HFFc6 (cell line): Measurements from ENCODE around the gene CISTR. TPM values are rescaled to one million over a fixed set of nuclear protein-coding genes. Genes with fewer than 3 reads are reported as not detected.

Source experiments
- DNase-seq: peaks from one replicate; pipeline ENCODE4 v3.0.0-alpha.2; 2018
- H3K27ac Mint-ChIP-seq: 2 replicates; pipeline ENCODE4 v1.8.0; 2020; ENCODE audit warnings: mild to moderate bottlenecking, mixed read lengths
- H3K27me3 Mint-ChIP-seq: 2 replicates; pipeline ENCODE4 v1.8.0; 2021; ENCODE audit warnings: mild to moderate bottlenecking, moderate library complexity, mixed read lengths; ENCODE audit not compliant: insufficient read depth
- H3K36me3 Mint-ChIP-seq: 2 replicates; pipeline ENCODE4 v1.8.0; 2021; ENCODE audit warnings: low read depth, mixed read lengths
- H3K4me1 Mint-ChIP-seq: 2 replicates; pipeline ENCODE4 v1.8.0; 2020; ENCODE audit warnings: low read depth, mixed read lengths
- H3K4me3 Mint-ChIP-seq: 2 replicates; pipeline ENCODE4 v1.8.0; 2020; ENCODE audit warnings: mild to moderate bottlenecking, moderate library complexity, mixed read lengths
- H3K9me3 Mint-ChIP-seq: 2 replicates; pipeline ENCODE4 v1.8.0; 2020; ENCODE audit warnings: mild to moderate bottlenecking, mixed read lengths
- total RNA-seq, 6 experiments: library from RNA; stranded (reverse); fragmentation: NEBNext Ultra II Directional; extraction: Animal tissue kit (Norgen Biotek cat#: 25700); gene quantifications; 2 replicates in 1 of 6; 3 replicates in 5 of 6; pipeline ENCODE4 v1.2.3, GENCODE V29; 2021
- TF ChIP-seq, protein P1 (sequence below): fragments of 200-600 bp; sonication (generic); IDR thresholded peaks from 2 replicates; pipeline ENCODE4 v1.5.0; 2021; ENCODE audit warnings: antibody characterized with exemption, mild to moderate bottlenecking

The CISTR gene
- total RNA-seq, 6 experiments from 2014 or later: not detected

DNA sequence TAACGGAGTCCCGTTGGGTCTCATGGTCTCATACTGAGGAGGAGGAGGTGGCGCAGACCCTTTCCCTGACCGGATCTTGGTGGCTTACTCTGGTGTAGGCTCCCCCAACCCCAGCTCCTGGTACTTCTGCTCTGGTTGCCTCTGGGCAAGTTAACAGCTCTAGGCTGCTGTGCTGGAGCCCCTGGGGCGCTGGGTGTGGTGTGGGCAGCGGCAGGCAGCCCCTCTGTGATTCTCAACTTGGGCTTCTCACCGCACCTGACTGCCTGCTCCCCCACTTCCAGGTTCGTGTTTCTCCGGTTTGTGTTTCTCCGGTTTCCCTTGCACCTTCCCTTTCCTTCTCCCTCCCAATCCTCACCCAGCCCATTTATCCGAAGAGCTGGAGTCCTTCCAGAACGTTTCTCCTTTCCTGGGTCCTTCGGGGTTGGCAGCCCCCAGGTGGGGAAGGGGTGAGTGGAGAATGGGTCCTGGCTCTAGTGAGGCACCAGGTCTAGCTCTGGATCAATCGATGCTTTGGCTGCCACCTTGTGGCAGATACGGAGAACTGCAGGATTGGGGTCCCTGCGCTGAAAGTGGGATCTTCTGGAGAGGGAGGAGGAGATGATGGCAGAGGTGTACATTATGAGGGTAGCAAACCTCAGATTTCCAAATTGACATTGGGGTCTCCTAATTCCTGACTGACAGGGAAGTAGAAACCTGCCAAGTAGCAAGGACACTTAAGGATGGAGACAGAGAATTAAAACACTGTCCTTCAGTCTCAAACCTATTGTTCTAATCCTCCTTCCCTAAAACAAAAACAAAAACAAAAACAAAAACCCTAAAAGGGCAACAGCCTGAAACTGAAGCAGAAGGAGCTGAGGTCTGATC, 8.3 kb downstream of the CISTR start:
- DNase-seq: no peak
- Mint-ChIP-seq H3K27ac (no peak overlapping the region), H3K36me3 (no peaks in the 10 kb centered on the region), H3K9me3 (no peaks in the 10 kb centered on the region), H3K4me1 (peaks cover 9% of the 10 kb centered on the region), H3K4me3 (no peak overlapping the region), H3K27me3 (peaks cover 36% of the 10 kb centered on the region)
- TF ChIP-seq, protein P1, sequence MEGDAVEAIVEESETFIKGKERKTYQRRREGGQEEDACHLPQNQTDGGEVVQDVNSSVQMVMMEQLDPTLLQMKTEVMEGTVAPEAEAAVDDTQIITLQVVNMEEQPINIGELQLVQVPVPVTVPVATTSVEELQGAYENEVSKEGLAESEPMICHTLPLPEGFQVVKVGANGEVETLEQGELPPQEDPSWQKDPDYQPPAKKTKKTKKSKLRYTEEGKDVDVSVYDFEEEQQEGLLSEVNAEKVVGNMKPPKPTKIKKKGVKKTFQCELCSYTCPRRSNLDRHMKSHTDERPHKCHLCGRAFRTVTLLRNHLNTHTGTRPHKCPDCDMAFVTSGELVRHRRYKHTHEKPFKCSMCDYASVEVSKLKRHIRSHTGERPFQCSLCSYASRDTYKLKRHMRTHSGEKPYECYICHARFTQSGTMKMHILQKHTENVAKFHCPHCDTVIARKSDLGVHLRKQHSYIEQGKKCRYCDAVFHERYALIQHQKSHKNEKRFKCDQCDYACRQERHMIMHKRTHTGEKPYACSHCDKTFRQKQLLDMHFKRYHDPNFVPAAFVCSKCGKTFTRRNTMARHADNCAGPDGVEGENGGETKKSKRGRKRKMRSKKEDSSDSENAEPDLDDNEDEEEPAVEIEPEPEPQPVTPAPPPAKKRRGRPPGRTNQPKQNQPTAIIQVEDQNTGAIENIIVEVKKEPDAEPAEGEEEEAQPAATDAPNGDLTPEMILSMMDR: peak; percentile 97

DNA sequence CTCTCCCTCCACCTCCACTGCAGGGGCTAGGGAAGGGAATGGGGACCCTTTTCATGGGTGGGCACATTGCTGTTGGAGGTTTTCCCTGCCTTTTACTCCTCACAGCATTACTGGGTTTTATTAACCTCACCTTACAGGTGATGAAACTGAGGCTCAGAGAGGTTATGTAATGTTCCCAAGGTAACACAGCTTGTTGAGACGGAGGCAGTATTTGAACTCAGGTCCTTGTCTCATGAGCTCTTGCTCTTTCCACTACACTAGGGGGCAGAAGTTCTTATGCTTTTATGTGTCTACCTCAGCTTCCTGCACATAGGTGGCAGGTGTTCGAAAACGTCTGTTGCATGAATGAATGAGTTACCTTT, 11.7 kb downstream of the CISTR start:
- Mint-ChIP-seq H3K4me1 (no peaks in the 10 kb centered on the region), H3K4me3 (no peak overlapping the region), H3K9me3 (no peaks in the 10 kb centered on the region), H3K27me3 (peaks cover 60% of the 10 kb centered on the region), H3K27ac (no peak overlapping the region), H3K36me3 (no peaks in the 10 kb centered on the region)
- DNase-seq: no peak
- TF ChIP-seq, protein P1: peak; percentile 26; the same call in 1 of the 2 replicates

DNA sequence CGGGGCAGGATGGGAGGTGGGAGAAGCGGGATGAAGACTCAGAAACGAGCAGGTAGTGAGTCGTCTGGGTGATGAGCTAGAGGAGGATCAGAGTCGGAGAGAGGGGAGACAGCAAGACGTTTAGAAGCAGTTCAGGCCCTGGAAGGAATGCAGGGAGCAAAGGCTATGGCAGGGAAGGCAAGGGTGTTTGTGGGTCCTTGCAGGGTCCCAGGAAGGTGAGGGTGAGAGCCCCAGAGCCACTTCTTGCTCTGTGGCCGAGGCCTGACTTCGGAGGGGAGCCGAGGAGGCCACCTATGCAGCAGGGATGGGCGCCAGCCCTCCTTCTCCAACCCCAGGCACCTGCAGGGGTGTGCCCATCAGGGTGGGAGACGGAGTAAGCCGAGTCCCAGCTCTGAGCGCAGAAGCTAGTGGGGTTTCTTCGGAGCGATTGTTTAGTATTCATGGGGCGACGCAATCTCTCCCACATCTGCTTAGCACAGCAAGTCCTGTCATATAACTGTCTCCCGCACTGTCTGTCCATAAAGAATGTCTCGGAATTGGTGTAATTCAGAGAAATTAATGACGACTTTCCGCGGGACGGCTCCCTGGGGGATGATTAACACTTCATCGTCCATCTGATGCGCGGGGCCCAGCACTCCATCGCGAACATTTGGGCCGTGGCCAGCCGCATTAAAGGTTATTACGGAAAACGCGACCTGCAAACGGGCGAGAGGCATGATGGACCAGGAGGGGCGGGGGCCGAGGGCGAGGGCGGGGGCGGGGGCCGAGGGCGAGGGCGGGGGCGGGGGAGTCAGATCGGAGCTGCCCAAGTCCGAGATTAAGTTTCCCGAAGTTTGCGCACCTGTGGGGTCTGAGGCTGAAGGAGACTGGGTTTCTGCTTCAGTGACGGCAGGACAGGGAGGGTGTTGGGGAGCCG, 12.3 kb downstream of the CISTR start:
- TF ChIP-seq, protein P1: no peak
- no peak for DNase-seq
- H3K36me3 Mint-ChIP-seq: no peaks in the 10 kb centered on the region
- peak overlapping the region; percentile 36; the same call in 1 of the 2 replicates for H3K4me3 Mint-ChIP-seq
- H3K4me1 Mint-ChIP-seq: no peaks in the 10 kb centered on the region
- H3K27me3 Mint-ChIP-seq: peaks cover 58% of the 10 kb centered on the region
- H3K27ac Mint-ChIP-seq: no peak overlapping the region
- H3K9me3 Mint-ChIP-seq: no peaks in the 10 kb centered on the region

DNA sequence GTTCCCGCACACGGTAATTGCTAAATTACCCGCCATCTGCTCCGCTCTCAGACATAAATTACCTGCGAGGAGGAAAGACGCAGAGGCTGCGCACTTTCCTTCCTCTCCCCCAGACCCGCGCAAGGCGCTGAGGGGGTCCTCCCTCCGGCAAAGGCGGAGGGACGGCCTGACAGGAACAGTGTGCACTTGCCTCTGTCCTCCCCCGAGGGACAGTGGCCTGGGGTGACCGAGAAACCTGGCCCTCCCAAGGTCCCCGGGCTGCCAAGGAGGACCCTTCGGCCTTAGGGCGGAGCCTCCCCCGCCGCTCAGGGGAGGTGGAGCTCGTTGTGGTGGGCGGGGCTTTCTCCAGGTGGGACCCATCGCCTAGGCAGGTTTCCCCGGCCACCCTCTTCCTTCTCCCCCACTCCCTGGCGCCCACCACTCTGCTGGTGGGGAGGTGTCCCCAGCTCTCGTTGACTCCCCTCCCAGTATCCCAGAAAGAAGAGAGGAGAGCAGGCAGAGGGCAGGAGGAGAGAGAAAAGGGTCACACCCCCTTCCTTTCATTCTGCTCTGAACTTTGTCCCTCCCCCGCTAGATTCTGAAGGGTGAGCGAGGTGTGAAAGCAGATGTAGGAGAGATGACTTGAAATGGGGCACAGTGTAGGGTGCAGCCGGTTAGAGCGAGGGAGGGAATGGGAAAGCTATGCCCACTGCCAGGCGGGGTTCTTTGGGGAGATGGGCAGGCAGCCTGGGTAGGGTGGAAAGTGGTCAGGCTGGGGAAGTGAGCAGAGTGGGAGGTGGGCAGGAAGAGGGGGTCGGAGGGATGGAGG, 13.2 kb downstream of the CISTR start:
- Mint-ChIP-seq H3K27ac (no peak overlapping the region), H3K27me3 (peaks cover 52% of the 10 kb centered on the region), H3K36me3 (no peaks in the 10 kb centered on the region), H3K9me3 (no peaks in the 10 kb centered on the region), H3K4me1 (peaks cover 5% of the 10 kb centered on the region), H3K4me3 (no peak overlapping the region)
- TF ChIP-seq, protein P1: no peak
- DNase-seq: no peak

DNA sequence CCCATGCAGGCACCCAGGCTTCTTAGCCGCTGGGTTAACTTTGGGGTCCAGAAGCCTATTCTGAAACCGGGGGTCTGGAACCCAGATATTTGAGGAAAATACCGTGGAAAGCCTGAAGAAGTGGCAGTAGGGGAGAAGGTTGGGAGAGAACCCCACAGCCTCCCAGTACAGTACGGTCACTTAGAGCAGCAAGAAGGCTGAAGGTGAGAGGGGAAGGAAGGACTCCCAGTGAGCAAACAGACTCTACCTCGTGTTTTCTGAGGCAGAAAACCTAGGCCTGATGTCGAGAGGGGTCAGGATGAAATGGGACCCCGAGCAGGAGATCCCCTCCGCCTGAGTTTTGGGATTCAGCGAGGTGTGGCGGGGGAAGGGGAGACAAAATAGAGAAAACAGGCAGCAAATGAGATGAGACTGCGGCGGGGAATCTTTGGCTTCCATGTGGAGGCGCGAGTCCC, 13.8 kb downstream of the CISTR start:
- H3K4me1 Mint-ChIP-seq: peaks cover 11% of the 10 kb centered on the region
- no peaks in the 10 kb centered on the region for H3K9me3 Mint-ChIP-seq
- peaks cover 48% of the 10 kb centered on the region for H3K27me3 Mint-ChIP-seq
- H3K4me3 Mint-ChIP-seq: no peak overlapping the region
- H3K27ac Mint-ChIP-seq: no peak overlapping the region
- DNase-seq: no peak
- H3K36me3 Mint-ChIP-seq: no peaks in the 10 kb centered on the region
- TF ChIP-seq, protein P1: no peak
